Liver (tissue), 9 donors: ENCODE results near the gene RPUSD1. TPM values are rescaled to one million over a fixed set of nuclear protein-coding genes. Genes with fewer than 3 reads are reported as not detected.

Source experiments
- DNase-seq: peaks from one replicate; pipeline ENCODE4 v3.0.0-alpha.2; 2017; ENCODE audit warnings: low spot score
- H3K27ac ChIP-seq, 2 donors: one replicate each; pipeline ENCODE4 v1.7.0; 2013; ENCODE audit warnings: inconsistent platforms in 2 of 2, low read length in 2 of 2, control low read depth in 1 of 2, low read depth in 1 of 2, mild to moderate bottlenecking in 1 of 2
- H3K27me3 ChIP-seq, 4 donors: one replicate each; pipeline versions ENCODE4 v1.6.1 to v1.7.0; 2013; ENCODE audit warnings: low read length in 3 of 4, inconsistent platforms in 1 of 4, mild to moderate bottlenecking in 1 of 4, moderate library complexity in 1 of 4; ENCODE audit not compliant: control insufficient read depth in 4 of 4, insufficient read depth in 4 of 4
- H3K36me3 ChIP-seq, 4 donors: one replicate each; pipeline versions ENCODE4 v1.6.1 to v1.7.0; 2013; ENCODE audit warnings: low read length in 3 of 4, mild to moderate bottlenecking in 3 of 4, low read depth in 1 of 4, moderate library complexity in 1 of 4; ENCODE audit not compliant: control insufficient read depth in 4 of 4, insufficient read depth in 3 of 4
- H3K4me1 ChIP-seq, 4 donors: one replicate each; pipeline versions ENCODE4 v1.6.1 to v1.7.0; 2013; ENCODE audit warnings: low read length in 3 of 4, mild to moderate bottlenecking in 3 of 4, moderate library complexity in 1 of 4; ENCODE audit not compliant: control insufficient read depth in 4 of 4, insufficient read depth in 4 of 4
- H3K4me3 ChIP-seq, 3 donors: one replicate each; pipeline versions ENCODE4 v1.6.1 to v1.7.0; 2013; ENCODE audit warnings: low read length in 3 of 3, control low read depth in 1 of 3, low read depth in 1 of 3, mild to moderate bottlenecking in 1 of 3
- H3K9ac ChIP-seq, 2 donors: one replicate each; pipeline ENCODE4 v1.7.0; 2013; ENCODE audit warnings: low read length in 2 of 2, mild to moderate bottlenecking in 2 of 2, moderate library complexity in 2 of 2, control low read depth in 1 of 2, low read depth in 1 of 2
- H3K9me3 ChIP-seq, 4 donors: one replicate each; pipeline versions ENCODE4 v1.6.1 to v1.7.0; 2013; ENCODE audit warnings: low read length in 3 of 4; ENCODE audit not compliant: control insufficient read depth in 4 of 4
- CTCF ChIP-seq: fragments of 150-350 bp; IDR thresholded peaks from 2 replicates; pipeline ENCODE4 v1.5.1; 2017; ENCODE audit warnings: improper control_type of control experiment, low read depth, low read length; ENCODE audit not compliant: missing input control
- EGR1 ChIP-seq, 2 donors: IDR thresholded peaks; 2 replicates each; pipeline ENCODE4 v1.6.1; 2016 to 2018; ENCODE audit warnings: antibody characterized with exemption in 2 of 2, low read depth in 2 of 2
- FOXA1 ChIP-seq: IDR thresholded peaks from 2 replicates; pipeline ENCODE4 v1.6.1; 2016; ENCODE audit warnings: antibody characterized with exemption
- FOXA2 ChIP-seq: IDR thresholded peaks from 2 replicates; pipeline ENCODE4 v1.6.1; 2016; ENCODE audit warnings: antibody characterized with exemption
- GABPA ChIP-seq, 2 donors: IDR thresholded peaks in 1 of 2; conservative IDR thresholded peaks in 1 of 2; 2 replicates each; pipeline ENCODE4 v1.6.1; 2016; ENCODE audit warnings: antibody characterized with exemption in 2 of 2, mild to moderate bottlenecking in 1 of 2, moderate library complexity in 1 of 2
- HNF4A ChIP-seq, 2 donors: conservative IDR thresholded peaks; 2 replicates each; pipeline ENCODE4 v1.6.1; 2016; ENCODE audit warnings: antibody characterized with exemption in 2 of 2, mild to moderate bottlenecking in 2 of 2
- HNF4G ChIP-seq: IDR thresholded peaks from 2 replicates; pipeline ENCODE4 v1.6.1; 2016; ENCODE audit warnings: antibody characterized with exemption
- JUND ChIP-seq, 2 donors: IDR thresholded peaks; 2 replicates each; pipeline ENCODE4 v1.6.1; 2016; ENCODE audit warnings: antibody characterized with exemption in 2 of 2
- MAX ChIP-seq: IDR thresholded peaks from 2 replicates; pipeline ENCODE4 v1.6.1; 2016; ENCODE audit warnings: antibody characterized with exemption
- NR2F2 ChIP-seq: IDR thresholded peaks from 2 replicates; pipeline ENCODE4 v1.6.1; 2016; ENCODE audit warnings: antibody characterized with exemption
- REST ChIP-seq: IDR thresholded peaks from 2 replicates; pipeline ENCODE4 v1.6.1; 2016; ENCODE audit warnings: antibody characterized with exemption, mild to moderate bottlenecking
- RXRA ChIP-seq, 2 donors: IDR thresholded peaks; 2 replicates each; pipeline ENCODE4 v1.6.1; 2017 to 2018; ENCODE audit warnings: antibody characterized with exemption in 2 of 2, mild to moderate bottlenecking in 1 of 2
- SP1 ChIP-seq: IDR thresholded peaks from 2 replicates; pipeline ENCODE4 v1.6.1; 2018; ENCODE audit warnings: antibody characterized with exemption, mild to moderate bottlenecking
- TAF1 ChIP-seq: conservative IDR thresholded peaks from 2 replicates; pipeline ENCODE4 v1.6.1; 2016; ENCODE audit warnings: antibody characterized with exemption, mild to moderate bottlenecking
- YY1 ChIP-seq: IDR thresholded peaks from 2 replicates; pipeline ENCODE4 v1.6.1; 2016; ENCODE audit warnings: antibody characterized with exemption, mild to moderate bottlenecking
- ZBTB33 ChIP-seq: IDR thresholded peaks from 2 replicates; pipeline ENCODE4 v1.6.1; 2016; ENCODE audit warnings: antibody characterized with exemption
- WGBS: extraction: QIAGEN DNeasy Blood & Tissue Kit; methylation state at CpG from one replicate; pipeline ENCODE4 v1.1.7; 2013; 5-methylcytosine and 5-hydroxymethylcytosine counted together
- polyA plus RNA-seq, 2 donors: library from polyadenylated mRNA; stranded (reverse) in 1 of 2; unstranded in 1 of 2; fragments of 200-250 nt in 1 of 2; fragments of >200 nt in 1 of 2; fragmentation: Nextera tagmentation in 1 of 2; extraction: Ambion mirVana in 1 of 2; gene quantifications; one replicate each; pipeline versions ENCODE4 v1.2.1 to v1.2.3, GENCODE V29; 2013 to 2015
- total RNA-seq, 2 donors: library from RNA; depleted of rRNA; stranded (reverse); fragments of >200 nt; gene quantifications; one replicate each; pipeline ENCODE4 v1.2.3, GENCODE V29; 2014
- TF ChIP-seq, protein P1 (sequence below): IDR thresholded peaks from 2 replicates; pipeline ENCODE4 v1.6.1; 2016; ENCODE audit warnings: antibody characterized with exemption
- donor health status: healthy.
- donor health status: healthy.
- donor health status: healthy.
- donor health status: healthy.
- donor health status: healthy.

RPUSD1 gene
- total and polyA plus RNA-seq, 4 donors = 4.5 to 10.7 (median 8.9) TPM

- H3K4me3 ChIP-seq = no peak overlapping the region
- H3K9me3 ChIP-seq = no peaks in the 10 kb centered on the region
- TF ChIP-seq TAF1 (no peak), FOXA2 (no peak)
- no peak for DNase-seq
- H3K36me3 ChIP-seq = no peaks in the 10 kb centered on the region
- peaks cover 8 to 16% (median 13%) of the 10 kb centered on the region in 4 donors for H3K4me1 ChIP-seq
- no peak overlapping the region for H3K9ac ChIP-seq
- H3K27ac ChIP-seq = no peak overlapping the region
- WGBS = 96% methylated on average over 46 of the region's 46 CpGs
- peaks cover 0 to 3% (median 0%) of the 10 kb centered on the region in 4 donors for H3K27me3 ChIP-seq
Observed at GRCh38 chr16:792221-792995, 4.2 kb upstream of the RPUSD1 start.

DNA sequence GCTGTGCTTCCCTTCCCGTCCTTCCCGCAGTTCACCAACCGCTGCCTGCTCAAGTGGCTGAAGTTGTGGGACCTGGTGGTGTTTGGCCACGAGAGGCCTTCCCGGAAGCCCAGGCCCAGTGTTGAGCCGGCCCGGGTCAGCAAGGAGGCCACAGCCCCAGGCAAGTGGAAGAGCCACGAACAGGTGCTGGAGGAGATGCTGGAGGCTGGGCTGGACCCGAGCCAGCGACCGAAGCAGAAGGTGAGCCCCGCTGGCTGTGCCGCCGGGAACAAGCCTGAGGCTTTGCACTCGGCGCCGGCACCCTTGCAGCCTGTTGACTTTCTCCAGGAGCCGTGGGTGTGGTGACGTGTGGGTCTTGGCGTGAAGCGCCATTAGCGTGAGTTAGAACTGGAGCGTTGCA, 3.0 kb upstream of the RPUSD1 start:
- Histone ChIP-seq H3K27me3 (no peaks in the 10 kb centered on the region), H3K9ac (no peak overlapping the region), H3K9me3 (no peaks in the 10 kb centered on the region), H3K4me1 (peaks cover 8 to 21% (median 18%) of the 10 kb centered on the region in 4 donors), H3K4me3 (no peak overlapping the region), H3K36me3 (peaks cover 0 to 1% (median 0%) of the 10 kb centered on the region in 4 donors), H3K27ac (no peak overlapping the region)
- TF ChIP-seq YY1 (no peak), CTCF (no peak), HNF4G (no peak), ZBTB33 (no peak), HNF4A (conservative IDR thresholded peaks at IDR 0.05) (no peak), EGR1 (IDR thresholded peaks at IDR 0.05; ENCODE audit: low read depth in 2 of 2) (no peak), MAX (no peak), RXRA (IDR thresholded peaks at IDR 0.05) (no peak), GABPA (IDR thresholded peaks at IDR 0.05 in 1 of 2, conservative IDR thresholded peaks at IDR 0.05 in 1 of 2) (no peak), FOXA1 (no peak), FOXA2 (no peak), TAF1 (no peak), REST (no peak), SP1 (no peak), NR2F2 (no peak), JUND (IDR thresholded peaks at IDR 0.05) (no peak)
- TF ChIP-seq, protein P1, sequence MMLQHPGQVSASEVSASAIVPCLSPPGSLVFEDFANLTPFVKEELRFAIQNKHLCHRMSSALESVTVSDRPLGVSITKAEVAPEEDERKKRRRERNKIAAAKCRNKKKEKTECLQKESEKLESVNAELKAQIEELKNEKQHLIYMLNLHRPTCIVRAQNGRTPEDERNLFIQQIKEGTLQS = no peak
- WGBS = 98% methylated on average over 23 of the region's 23 CpGs
- DNase-seq = no peak
